ENCODE results near the gene KLHDC3.
A peak's percentile ranks its signal among the peaks of the same experiment; 100 is the strongest.

KLHDC3 gene

DNA sequence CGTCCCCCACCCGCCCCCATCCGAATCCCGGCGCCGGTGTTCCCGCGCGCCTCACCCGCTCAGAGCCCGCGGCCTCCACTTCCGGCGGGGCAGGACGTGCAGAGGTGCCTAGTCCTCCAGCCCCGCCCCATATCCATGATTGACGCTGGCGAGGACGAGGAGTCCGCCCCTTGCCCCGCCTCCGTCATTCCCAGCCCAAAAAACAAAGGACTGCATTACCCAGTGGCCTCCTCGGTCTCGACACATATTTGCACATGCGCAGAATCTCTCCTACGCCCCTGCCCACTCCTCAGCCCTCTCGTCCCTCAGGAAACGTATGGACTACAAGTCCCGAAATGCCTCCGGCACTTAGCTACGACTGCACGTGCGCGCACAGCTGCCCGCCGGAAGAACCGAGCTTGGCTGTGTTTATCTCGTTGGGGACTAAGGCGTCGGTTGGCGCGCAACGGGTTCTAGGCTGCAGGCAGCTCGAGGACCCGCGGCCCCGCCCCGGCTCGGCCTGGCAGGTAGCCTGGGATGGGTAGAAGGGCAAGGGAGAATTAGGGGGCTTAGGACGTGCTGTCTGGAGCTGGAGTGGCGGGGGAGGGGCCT lies at the start of gene KLHDC3, which contains the start of gene MEA1:
KLHDC3 (plus strand) TSS at position 407 of the 591 bp plus-strand sequence. CDS start 2,944 bp downstream, outside the sequence.
MEA1 (minus strand) TSS at position 104 of the 591 bp plus-strand sequence. CDS start 133 bp downstream, outside the sequence.
- H3K27ac ChIP-seq, result peak within 1 kb of the TSS; percentile 72
- TF ChIP-seq, protein P1, sequence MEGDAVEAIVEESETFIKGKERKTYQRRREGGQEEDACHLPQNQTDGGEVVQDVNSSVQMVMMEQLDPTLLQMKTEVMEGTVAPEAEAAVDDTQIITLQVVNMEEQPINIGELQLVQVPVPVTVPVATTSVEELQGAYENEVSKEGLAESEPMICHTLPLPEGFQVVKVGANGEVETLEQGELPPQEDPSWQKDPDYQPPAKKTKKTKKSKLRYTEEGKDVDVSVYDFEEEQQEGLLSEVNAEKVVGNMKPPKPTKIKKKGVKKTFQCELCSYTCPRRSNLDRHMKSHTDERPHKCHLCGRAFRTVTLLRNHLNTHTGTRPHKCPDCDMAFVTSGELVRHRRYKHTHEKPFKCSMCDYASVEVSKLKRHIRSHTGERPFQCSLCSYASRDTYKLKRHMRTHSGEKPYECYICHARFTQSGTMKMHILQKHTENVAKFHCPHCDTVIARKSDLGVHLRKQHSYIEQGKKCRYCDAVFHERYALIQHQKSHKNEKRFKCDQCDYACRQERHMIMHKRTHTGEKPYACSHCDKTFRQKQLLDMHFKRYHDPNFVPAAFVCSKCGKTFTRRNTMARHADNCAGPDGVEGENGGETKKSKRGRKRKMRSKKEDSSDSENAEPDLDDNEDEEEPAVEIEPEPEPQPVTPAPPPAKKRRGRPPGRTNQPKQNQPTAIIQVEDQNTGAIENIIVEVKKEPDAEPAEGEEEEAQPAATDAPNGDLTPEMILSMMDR (IDR thresholded peaks at IDR 0.05), result no peak
- no peak for TF ChIP-seq ZFX (IDR thresholded peaks at IDR 0.05; ENCODE audit: borderline replicate concordance)

DNA sequence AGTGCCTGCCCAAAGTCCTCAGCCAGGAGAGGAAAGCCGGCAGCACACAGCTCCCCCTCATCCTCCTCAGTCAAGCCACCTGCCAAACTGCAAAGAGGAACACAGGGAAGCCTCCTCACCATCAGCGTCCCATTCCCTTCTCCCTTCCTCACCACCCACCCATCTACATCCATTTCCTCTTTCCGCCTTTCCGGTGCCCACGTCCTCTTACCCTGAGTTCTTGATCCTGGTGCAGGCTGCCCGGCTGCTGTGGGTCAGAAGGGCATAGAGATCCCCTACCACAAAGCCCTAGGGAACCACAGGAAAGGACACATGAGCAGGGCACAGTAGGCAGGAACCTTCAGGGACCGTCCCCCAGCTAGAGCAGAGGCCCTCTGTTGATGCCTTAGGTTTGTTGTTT lies 47.5 kb upstream of the KLHDC3 start:
- H3K27ac ChIP-seq, result no peak overlapping the region
- TF ChIP-seq, protein P1 (IDR thresholded peaks at IDR 0.05), result no peak
- no peak for TF ChIP-seq ZFX (IDR thresholded peaks at IDR 0.05; ENCODE audit: borderline replicate concordance)

- no peak overlapping the region for H3K27ac ChIP-seq
- TF ChIP-seq, protein P1 (IDR thresholded peaks at IDR 0.05), result no peak
- no peak for TF ChIP-seq ZFX (IDR thresholded peaks at IDR 0.05; ENCODE audit: borderline replicate concordance)
Measured at GRCh38 chr6:42967228-42967627, 46.8 kb upstream of the KLHDC3 start.

DNA sequence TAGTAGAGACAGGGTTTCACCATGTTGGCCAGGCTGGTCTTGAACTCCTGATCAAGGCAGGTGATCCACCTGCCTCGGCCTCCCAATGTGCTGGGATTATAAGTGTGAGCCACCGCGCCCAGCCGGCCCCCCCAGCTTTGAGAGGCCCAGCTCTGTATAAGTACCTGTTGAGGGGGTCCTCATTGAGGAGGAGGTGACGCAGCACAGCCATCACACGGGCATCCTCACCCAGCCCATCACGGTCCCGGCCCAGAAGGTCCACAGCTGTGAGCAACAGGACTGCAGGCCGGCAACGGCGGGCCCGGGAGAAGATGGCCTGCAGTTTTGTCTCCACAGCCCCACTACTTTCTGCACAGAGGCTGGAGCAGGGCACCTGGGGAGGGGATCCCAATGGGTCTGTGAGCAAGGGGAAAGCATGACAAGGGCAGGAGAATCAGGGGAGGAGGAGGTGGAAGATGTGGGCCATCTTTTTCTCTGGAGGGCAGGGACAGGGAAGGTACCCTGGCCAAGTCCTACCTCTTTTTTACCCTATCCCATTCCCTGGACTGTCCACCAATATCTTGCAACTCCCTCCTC lies 45.8 kb upstream of the KLHDC3 start:
- TF ChIP-seq, protein P1 (IDR thresholded peaks at IDR 0.05), result no peak
- TF ChIP-seq ZFX (IDR thresholded peaks at IDR 0.05; ENCODE audit: borderline replicate concordance), result no peak
- no peak overlapping the region for H3K27ac ChIP-seq

GRCh38 chr6:42968783-42969182 lies 45.3 kb upstream of the KLHDC3 start:
- H3K27ac ChIP-seq, result 0 out of 2 replicates have a peak overlapping the region, but pooled peaks have one; percentile 12
- TF ChIP-seq, protein P1 (IDR thresholded peaks at IDR 0.05), result no peak
- no peak for TF ChIP-seq ZFX (IDR thresholded peaks at IDR 0.05; ENCODE audit: borderline replicate concordance)

DNA sequence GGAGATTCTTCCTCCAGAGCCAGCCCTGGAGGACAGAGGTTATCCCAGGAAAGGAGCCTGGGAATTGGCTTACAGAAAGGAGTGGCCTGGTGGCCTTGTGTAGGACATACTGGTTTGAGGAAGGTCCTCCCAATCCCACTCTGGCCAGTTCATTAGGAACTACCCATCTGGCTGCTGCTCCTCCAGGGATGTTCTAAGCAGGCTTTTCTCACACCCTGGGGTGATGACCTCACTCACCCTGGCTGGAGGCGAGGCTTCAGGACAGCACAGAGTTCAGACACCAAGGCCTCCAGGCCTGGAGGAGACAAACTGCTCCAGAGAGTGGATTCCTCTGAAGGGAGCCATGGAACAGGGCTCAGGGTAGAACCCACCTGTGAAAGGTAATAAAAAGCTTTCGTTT lies 44.6 kb upstream of the KLHDC3 start:
- TF ChIP-seq, protein P1 (IDR thresholded peaks at IDR 0.05), result no peak
- no peak for TF ChIP-seq ZFX (IDR thresholded peaks at IDR 0.05; ENCODE audit: borderline replicate concordance)
- H3K27ac ChIP-seq, result 0 out of 2 replicates have a peak overlapping the region, but pooled peaks have one; percentile 12

DNA sequence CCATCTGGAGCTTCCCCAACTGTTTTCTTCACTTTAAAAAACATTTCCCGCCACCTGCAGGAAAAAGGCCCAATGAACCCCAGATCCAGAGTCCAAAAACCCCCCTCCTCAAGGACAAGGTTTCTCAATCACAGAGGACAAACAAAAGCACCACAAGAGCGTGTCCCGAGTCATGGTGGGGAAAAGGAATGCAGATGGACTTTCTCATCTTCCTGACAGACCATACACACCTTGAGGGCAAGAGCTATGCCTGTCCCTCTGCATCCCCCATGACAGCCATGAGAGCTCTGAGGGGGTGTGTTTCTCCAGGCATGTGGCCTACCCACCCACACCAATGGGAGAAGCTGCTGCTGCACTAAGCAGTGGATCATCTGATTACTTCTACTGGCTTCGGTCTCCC lies 44.1 kb upstream of the KLHDC3 start:
- TF ChIP-seq, protein P1 (IDR thresholded peaks at IDR 0.05), result no peak
- no peak for TF ChIP-seq ZFX (IDR thresholded peaks at IDR 0.05; ENCODE audit: borderline replicate concordance)
- H3K27ac ChIP-seq, result no peak overlapping the region
